GM19372 (cell line): Measurements from ENCODE around the gene GCSAM.
A peak's percentile ranks its signal among the peaks of the same experiment; 100 is the strongest.

ENCODE experiments used
- ATAC-seq: cut with Tn5 transposase; IDR thresholded peaks from one replicate; pipeline ENCODE4 v1.9.1; 2021; ENCODE audit warnings: mild to moderate bottlenecking, low read depth, moderate library complexity; ENCODE audit not compliant: unreplicated experiment

Gene GCSAM

GRCh38 chr3:112111785-112112402, 21.2 kb downstream of the GCSAM start:
- ATAC-seq = peak; percentile 45

DNA sequence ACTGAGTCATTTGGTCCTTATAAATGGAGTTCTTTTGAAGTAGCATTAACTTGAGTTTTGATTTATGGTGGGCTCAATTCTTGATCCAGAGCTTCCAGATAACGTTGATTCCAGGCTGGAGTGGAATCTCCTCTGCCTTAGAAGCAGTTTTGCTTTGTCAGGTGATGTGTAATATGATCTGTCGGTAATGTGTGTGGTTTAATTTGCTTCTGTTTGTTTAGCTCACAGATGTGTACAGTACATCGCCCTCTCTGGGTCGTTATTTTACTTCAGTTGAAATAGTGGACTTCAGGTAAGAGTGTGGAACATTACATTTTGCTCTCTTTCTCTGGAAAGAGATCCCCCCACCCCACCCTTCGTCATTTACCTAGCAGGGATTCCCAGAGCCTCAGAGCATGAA, 23.7 kb downstream of the GCSAM start:
- no peak for ATAC-seq

GRCh38 chr3:112104774-112105173, 28.3 kb downstream of the GCSAM start:
- ATAC-seq = no peak

DNA sequence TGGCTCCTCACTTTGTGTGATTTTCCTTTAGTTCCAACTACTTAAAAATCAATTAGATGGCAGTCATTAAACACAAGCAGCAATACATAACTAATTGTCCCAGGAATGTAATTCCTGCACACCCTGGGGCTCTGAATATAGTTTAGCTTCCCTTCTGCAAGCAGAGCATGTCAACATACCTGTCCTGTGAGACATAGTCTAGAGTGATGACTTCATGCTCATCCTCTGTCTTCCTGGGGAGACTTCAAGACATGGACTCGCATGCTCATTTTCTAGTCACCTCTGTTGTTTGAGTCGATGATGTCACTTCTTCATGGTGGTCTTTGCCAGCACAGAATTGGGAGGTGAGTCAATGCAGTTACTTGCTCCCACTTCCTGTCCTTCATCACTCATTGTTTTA, 31.1 kb downstream of the GCSAM start:
- no peak for ATAC-seq

DNA sequence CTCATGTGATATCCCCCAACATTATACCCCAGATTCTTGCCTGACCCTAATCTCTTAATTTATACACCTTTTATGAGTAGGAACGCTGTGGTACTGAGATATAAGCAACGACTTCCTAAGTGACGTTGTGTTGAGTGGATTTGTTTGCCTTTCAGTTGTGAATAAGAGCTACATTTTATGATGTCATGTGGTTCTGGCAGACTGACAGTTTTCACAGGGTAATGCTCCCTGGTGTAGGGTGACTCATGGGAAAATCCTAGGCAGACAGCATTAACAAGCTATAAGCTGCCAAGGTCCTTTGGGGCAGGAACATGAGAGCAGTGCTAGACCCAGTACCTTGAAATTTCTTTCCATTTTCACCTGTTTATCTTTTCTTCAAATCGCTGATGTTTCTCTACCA, 35.7 kb downstream of the GCSAM start:
- no peak for ATAC-seq

- ATAC-seq = no peak
Measured at GRCh38 chr3:112096176-112096575, 36.9 kb downstream of the GCSAM start.

DNA sequence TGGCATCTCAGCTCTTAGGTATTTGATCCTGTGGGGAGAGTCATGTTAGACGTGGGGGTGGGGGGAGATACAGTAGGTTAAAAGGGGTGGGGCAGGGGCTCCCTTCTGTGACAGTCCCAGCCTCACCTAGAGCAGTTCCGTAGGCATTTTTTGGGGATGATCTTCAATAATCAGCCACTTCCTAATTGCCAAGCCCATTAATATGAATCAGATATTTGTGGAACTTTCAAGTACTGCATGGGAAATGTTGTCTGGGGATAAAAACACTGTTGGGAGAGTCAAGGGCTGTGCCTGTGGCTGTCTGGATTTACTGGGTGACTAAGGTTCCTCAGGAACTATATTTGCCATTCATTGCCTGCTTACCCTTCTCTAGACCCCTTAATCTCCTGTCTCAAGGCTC, 37.3 kb downstream of the GCSAM start:
- no peak for ATAC-seq

DNA sequence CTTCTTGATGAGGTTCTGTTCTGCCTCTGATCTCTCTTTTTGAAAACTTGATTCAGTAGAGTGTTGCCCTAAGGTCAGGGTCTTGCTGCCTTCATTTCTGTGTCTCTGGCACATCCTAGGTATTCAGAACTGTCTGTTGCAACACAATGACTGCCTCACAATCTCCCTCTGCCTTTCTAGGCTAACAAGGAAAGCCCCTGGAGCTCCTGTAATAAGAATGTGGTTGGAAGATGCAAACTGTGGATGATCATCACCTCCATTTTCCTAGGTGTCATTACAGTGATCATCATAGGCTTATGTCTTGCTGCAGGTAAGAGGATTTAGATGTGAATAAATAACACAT, 39.9 kb downstream of the GCSAM start:
- no peak for ATAC-seq

DNA sequence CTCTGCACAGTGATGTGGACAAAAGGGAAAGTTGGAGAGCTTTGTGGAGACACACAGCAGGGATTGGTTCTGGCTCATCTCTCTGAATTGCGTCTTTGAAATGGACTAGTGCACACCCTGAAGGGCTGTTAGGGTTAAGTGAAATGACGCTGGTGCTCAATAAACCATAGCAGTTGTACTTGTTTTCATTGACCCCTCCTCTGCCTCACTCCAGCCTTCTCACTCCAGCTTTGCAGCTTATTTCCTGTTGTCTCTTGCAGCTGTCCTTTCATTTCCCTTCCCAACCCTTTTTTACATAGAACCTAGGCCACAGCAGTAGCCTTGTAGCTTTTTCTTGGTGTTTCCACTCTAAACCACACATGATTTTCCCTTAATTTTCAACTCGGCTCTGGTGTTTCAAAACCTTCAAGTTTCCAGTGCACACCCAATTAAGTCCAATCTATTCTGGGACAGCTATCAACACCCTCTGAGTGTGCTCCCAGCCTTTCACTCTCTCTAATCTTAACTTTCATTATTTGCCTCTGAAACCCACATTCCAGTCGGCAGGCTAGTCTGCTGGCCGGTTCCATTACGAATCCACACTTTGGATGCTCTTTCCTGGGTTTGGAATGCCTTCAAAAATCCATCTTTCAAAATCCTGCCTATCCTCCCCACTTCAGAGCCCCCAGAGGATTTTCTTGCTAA, 40.4 kb downstream of the GCSAM start:
- ATAC-seq = peak; percentile 46

DNA sequence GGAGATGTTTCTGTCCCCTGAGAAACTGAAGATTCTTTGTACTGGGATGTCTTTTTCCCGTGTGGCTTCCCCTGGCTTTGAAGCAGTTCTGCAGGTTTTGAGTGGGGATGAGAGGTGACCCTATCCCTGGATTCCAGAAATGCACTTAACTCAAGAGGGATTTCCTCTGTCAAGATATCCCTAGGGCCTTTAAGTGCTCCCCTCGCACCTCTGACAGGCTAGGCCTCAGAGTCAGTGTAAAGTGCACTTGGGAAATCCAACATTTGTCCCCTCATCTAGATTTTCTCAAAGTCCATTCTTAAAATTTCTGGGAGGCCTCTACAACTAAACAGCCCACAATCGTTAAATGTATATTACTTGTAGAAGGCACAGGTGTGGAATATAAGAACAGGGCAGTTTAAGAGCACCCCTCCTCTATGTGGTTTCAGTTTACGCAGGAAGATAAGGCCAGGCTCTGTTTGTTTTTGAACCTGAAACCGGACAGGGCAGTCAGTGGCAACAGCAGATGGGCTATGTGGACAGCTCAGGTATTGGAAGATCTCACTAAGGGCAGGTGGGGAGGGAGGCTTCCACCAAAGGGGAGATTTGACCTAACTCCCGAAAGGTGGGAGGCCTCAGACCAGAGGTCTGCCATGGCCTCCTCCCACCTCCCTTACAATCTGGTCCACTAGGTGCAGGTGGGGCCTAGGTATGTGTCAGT, 42.0 kb downstream of the GCSAM start:
- ATAC-seq = no peak

DNA sequence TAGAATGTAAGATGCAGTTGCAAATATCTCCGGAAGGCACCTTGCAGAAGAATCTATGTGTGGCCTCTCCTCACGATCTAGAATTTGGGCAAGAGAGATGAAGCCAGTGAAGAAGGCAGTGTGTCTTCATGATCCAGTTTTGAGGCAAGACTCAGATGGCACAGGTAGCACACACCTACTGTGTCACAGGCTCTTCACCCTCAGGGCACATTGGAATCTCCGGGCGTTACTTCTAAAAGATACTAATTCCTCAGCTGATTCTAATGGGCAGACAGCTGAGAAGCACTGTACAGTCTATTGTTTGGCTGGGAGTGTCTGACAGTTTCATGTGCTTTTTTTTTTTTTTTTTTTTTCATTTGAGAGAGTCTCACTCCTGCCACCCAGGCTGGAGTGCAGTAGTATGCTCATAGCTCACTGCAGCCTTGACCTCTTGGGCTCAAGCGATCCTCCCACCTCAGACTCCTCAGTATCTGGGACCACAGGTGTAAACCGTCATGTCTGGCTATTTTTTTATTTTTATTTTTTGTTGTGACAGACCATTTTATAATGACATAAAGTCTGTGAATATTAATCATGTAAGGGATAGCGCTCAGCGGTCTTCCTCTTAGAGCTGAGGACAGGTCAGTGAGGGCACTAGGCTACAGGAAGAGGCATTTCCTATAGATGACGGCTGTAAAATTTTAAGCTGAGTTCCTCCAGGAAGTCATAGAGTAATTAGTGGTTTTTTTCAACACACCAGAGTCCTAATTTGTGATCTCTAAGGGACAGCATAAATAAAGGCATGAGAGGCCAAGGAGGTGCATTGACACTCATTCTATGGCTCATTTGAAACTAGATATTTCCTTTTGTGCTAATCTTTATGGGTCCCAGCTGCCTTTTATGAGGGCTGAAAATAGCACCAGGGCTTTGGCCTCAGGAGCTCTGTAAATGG, 42.8 kb downstream of the GCSAM start:
- no peak for ATAC-seq

GRCh38 chr3:112088944-112089343, 44.1 kb downstream of the GCSAM start:
- ATAC-seq = no peak

DNA sequence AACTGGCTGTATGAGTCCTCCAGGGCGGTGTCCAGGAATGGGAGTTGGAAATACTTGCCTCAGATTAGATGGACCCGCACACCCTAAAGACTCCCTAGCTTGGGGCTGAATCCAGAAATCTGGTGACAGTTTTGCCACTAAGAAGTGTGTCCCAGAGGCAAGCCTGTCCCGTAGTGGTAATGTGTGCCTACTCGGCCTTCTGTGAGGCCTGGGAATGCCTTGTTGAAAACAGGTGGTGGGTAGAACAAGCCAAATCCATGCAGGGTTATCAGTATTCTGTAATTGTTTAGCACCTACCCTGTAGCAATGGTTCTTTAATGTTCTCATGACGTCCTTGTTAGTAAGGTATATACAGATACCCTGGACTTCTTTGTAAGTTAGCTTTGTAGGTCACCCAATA, 45.3 kb downstream of the GCSAM start:
- no peak for ATAC-seq

DNA sequence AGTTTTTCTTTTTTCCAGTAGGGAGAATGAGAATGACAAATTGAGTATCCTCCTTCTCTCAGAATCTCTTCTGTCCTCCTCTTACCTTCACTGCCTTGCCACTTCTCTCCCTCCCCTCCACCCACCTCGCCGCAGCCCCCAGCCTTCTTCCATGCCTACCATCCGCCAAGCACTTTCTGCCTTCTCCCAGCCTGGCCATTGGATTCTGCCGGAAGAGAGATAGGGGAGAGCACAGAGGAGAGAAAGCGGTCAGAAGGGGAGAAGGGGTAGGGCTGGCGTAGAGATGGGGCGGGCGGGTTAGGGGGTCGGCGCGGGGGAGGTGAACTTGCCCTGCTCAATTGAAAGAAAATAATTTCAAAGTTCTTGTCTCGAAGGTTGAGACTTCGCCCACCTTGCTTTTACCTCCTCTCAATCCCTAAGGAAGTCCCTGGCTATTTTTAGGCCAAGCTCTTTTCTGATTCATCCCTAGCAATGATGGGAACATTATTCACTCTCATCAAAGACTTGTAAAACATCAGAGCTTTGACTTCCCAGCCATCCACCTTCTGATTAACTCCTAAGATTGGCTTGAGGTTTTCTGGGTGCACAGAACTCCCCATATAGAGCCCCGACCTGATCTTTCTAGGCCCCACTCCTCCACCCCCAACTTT, 46.0 kb downstream of the GCSAM start:
- no peak for ATAC-seq

- peak; percentile 88 for ATAC-seq
Measured at GRCh38 chr3:112086076-112086854, 46.8 kb downstream of the GCSAM start, which contains the start of gene C3orf52. Gene C3orf52, plus strand, starts transcription at chr3:112086389. Its CDS starts 19 bp downstream, at chr3:112086408.

GRCh38 chr3:112085735-112086075, 47.3 kb downstream of the GCSAM start:
- ATAC-seq = no peak

DNA sequence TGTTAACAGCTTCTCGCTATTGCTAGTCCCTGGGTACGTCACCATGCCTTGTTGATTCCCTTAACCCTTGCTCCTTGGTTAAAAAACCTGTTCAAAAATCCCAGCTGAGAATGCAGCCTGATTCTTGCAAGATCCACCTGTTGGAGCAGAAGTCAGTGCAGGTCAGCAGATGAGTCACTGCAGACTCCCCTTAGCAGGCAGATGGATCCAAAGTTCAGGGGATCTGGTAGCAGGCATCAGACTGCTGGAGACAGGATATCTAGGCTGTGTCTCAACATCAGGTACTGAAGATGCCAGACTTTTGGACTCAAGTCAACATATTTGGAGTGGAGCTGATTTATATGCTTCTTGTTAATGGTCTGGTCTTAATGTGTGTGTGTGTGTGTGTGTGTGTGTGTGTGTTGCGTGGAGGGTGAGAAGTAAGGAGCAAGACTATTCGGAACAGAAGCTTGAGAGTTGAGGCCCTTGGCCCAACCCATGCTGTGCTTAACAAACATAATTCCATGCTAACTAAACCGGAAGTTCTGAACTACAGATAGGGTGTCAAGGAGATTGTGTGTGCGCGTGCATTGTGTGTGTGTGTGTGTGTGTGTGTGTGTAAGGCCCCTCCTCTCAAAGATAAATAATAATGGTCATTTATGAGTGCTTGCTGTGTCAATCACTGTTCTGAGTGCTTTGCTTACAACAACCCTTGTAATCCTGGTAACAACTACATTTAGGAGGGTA, 47.9 kb downstream of the GCSAM start:
- no peak for ATAC-seq

- no peak for ATAC-seq
Measured at GRCh38 chr3:112083239-112083638, 49.8 kb downstream of the GCSAM start.
